H9 (cell line): ENCODE results near the gene PARVB. TPM values are rescaled to one million over a fixed set of nuclear protein-coding genes. Genes with fewer than 3 reads are reported as not detected.

Experiments used
- DNase-seq: peaks from one replicate; pipeline ENCODE4 v3.0.0-alpha.2; 2017
- H2AFZ ChIP-seq: one replicate; pipeline ENCODE4 v1.6.1; 2013; ENCODE audit warnings: mild to moderate bottlenecking, low read length, control low read depth, moderate library complexity
- H2AK5ac ChIP-seq: 2 replicates; pipeline ENCODE4 v1.6.1; 2013; ENCODE audit warnings: low read length, control low read depth, mixed read lengths; ENCODE audit not compliant: insufficient read length
- H2BK120ac ChIP-seq: one replicate; pipeline ENCODE4 v1.6.1; 2013; ENCODE audit warnings: low read depth, mild to moderate bottlenecking, low read length, control low read depth, inconsistent platforms; ENCODE audit not compliant: poor library complexity, severe bottlenecking
- H2BK12ac ChIP-seq: 2 replicates; pipeline ENCODE4 v1.6.1; 2013; ENCODE audit warnings: low read length, control low read depth, mixed read lengths, low read depth; ENCODE audit not compliant: insufficient read length
- H2BK15ac ChIP-seq: 2 replicates; pipeline ENCODE4 v1.6.1; 2013; ENCODE audit warnings: low read depth, low read length, control low read depth
- H2BK20ac ChIP-seq: one replicate; pipeline ENCODE4 v1.6.1; 2013; ENCODE audit warnings: low read depth, mild to moderate bottlenecking, low read length, control low read depth, inconsistent platforms; ENCODE audit not compliant: poor library complexity, severe bottlenecking
- H2BK5ac ChIP-seq: 2 replicates; pipeline ENCODE4 v1.6.1; 2013; ENCODE audit warnings: low read length, control low read depth, mixed read lengths; ENCODE audit not compliant: insufficient read length
- H3K14ac ChIP-seq: 2 replicates; pipeline ENCODE4 v1.6.1; 2013; ENCODE audit warnings: low read length, control low read depth; ENCODE audit not compliant: insufficient read depth
- H3K18ac ChIP-seq: 2 replicates; pipeline ENCODE4 v1.6.1; 2013; ENCODE audit warnings: low read depth, mild to moderate bottlenecking, mixed read lengths, low read length, control low read depth; ENCODE audit not compliant: insufficient read length
- H3K23ac ChIP-seq: 2 replicates; pipeline ENCODE4 v1.6.1; 2013; ENCODE audit warnings: low read length, control low read depth, mixed read lengths, low read depth; ENCODE audit not compliant: insufficient read length
- H3K23me2 ChIP-seq: 2 replicates; pipeline ENCODE4 v1.6.1; 2013; ENCODE audit warnings: low read depth, mild to moderate bottlenecking, mixed read lengths, low read length, control low read depth; ENCODE audit not compliant: insufficient read length, poor library complexity, severe bottlenecking
- H3K27ac ChIP-seq: 2 replicates; pipeline ENCODE4 v1.5.1; 2013; ENCODE audit warnings: low read length, control low read depth, mixed read lengths, low read depth; ENCODE audit not compliant: insufficient read length
- H3K27me3 ChIP-seq: 2 replicates; pipeline ENCODE4 v1.6.1; 2013; ENCODE audit warnings: low read length, control low read depth, inconsistent platforms; ENCODE audit not compliant: insufficient read depth
- H3K4ac ChIP-seq: 2 replicates; pipeline ENCODE4 v1.6.1; 2013; ENCODE audit warnings: low read depth, mild to moderate bottlenecking, control low read depth, inconsistent platforms, low read length, moderate library complexity
- H3K4me1 ChIP-seq: 2 replicates; pipeline ENCODE4 v1.6.1; 2013; ENCODE audit warnings: low read length, control low read depth, inconsistent platforms; ENCODE audit not compliant: insufficient read depth
- H3K4me2 ChIP-seq: 2 replicates; pipeline ENCODE4 v1.6.1; 2013; ENCODE audit warnings: low read length, control low read depth, mixed read lengths; ENCODE audit not compliant: insufficient read length, insufficient read depth
- H3K56ac ChIP-seq: 2 replicates; pipeline ENCODE4 v1.6.1; 2013; ENCODE audit warnings: low read depth, mild to moderate bottlenecking, mixed read lengths, low read length, control low read depth; ENCODE audit not compliant: insufficient read length
- H3K79me1 ChIP-seq: 2 replicates; pipeline ENCODE4 v1.6.1; 2013; ENCODE audit warnings: low read depth, mild to moderate bottlenecking, moderate library complexity, low read length, control low read depth, inconsistent platforms; ENCODE audit not compliant: insufficient read depth, poor library complexity, severe bottlenecking
- H3K79me2 ChIP-seq: 2 replicates; pipeline ENCODE4 v1.6.1; 2013; ENCODE audit warnings: low read length, control low read depth, inconsistent platforms; ENCODE audit not compliant: insufficient read depth
- H3K9ac ChIP-seq: 2 replicates; pipeline ENCODE4 v1.6.1; 2013; ENCODE audit warnings: low read length, control low read depth, mixed read lengths; ENCODE audit not compliant: insufficient read length; ENCODE audit errors: extremely low read depth
- H3K9me3 ChIP-seq: one replicate; pipeline ENCODE4 v1.6.1; 2013; ENCODE audit warnings: low read depth, low read length, inconsistent platforms; ENCODE audit not compliant: control insufficient read depth
- H3T11ph ChIP-seq: one replicate; pipeline ENCODE4 v1.6.1; 2013; ENCODE audit warnings: mild to moderate bottlenecking, low read length, control low read depth, inconsistent platforms
- H4K20me1 ChIP-seq: one replicate; pipeline ENCODE4 v1.6.1; 2013; ENCODE audit not compliant: control insufficient read depth, insufficient read length, insufficient read depth
- H4K5ac ChIP-seq: 2 replicates; pipeline ENCODE4 v1.6.1; 2013; ENCODE audit warnings: low read depth, mild to moderate bottlenecking, mixed read lengths, low read length, control low read depth; ENCODE audit not compliant: insufficient read length
- H4K8ac ChIP-seq: replicated peaks from 2 replicates; pipeline ENCODE4 v1.6.1; 2013; ENCODE audit warnings: low read length, control low read depth, mixed read lengths, low read depth; ENCODE audit not compliant: insufficient read length
- H4K91ac ChIP-seq: 2 replicates; pipeline ENCODE4 v1.6.1; 2013; ENCODE audit warnings: low read depth, mild to moderate bottlenecking, moderate library complexity, mixed read lengths, low read length, control low read depth; ENCODE audit not compliant: insufficient read length
- H3K27ac Mint-ChIP-seq, 3 experiments: 2 replicates in 2 of 3; 3 replicates in 1 of 3; pipeline ENCODE4 v1.8.0; 2020 to 2021; ENCODE audit warnings: mixed read lengths in 3 of 3, mild to moderate bottlenecking in 1 of 3, moderate library complexity in 1 of 3
- H3K27me3 Mint-ChIP-seq: 2 replicates; pipeline ENCODE4 v1.8.0; 2021; ENCODE audit warnings: low read depth, mild to moderate bottlenecking, moderate library complexity, mixed read lengths
- H3K36me3 Mint-ChIP-seq, 3 experiments: 2 replicates in 2 of 3; 3 replicates in 1 of 3; pipeline ENCODE4 v1.8.0; 2020 to 2021; ENCODE audit warnings: low read depth in 3 of 3, mixed read lengths in 3 of 3; ENCODE audit not compliant: insufficient read depth in 1 of 3
- H3K4me1 Mint-ChIP-seq, 2 experiments: 2 replicates each; pipeline ENCODE4 v1.8.0; 2020; ENCODE audit warnings: mixed read lengths in 2 of 2
- H3K4me3 Mint-ChIP-seq, 2 experiments: 2 replicates in 1 of 2; 3 replicates in 1 of 2; pipeline ENCODE4 v1.8.0; 2020 to 2021; ENCODE audit warnings: mild to moderate bottlenecking in 2 of 2, mixed read lengths in 2 of 2, moderate library complexity in 1 of 2
- H3K9me3 Mint-ChIP-seq, 2 experiments: 2 replicates in 1 of 2; 3 replicates in 1 of 2; pipeline ENCODE4 v1.8.0; 2020; ENCODE audit warnings: mild to moderate bottlenecking in 2 of 2, mixed read lengths in 2 of 2, moderate library complexity in 1 of 2
- WGBS: extraction: QIAGEN DNeasy Blood & Tissue Kit; methylation state at CpG from one replicate; pipeline ENCODE4 v1.1.7; 2013; ENCODE audit warnings: missing lambda C conversion rate, low lambda C conversion rate, mixed read lengths; ENCODE audit not compliant: insufficient read length; ENCODE audit errors: extremely low coverage; 5-methylcytosine and 5-hydroxymethylcytosine counted together
- total RNA-seq: library from RNA; stranded (reverse); gene quantifications from 2 replicates; pipeline ENCODE4 v1.2.1, GENCODE V29; 2021
- TF ChIP-seq, protein P1 (sequence below): fragments of 200-600 bp; sonication (generic); conservative IDR thresholded peaks from 3 replicates; pipeline ENCODE4 v1.8.0; 2021; ENCODE audit warnings: antibody characterized with exemption, mild to moderate bottlenecking

The PARVB gene
- total RNA-seq, 1 experiment from 2014 or later, result 15.6 TPM

DNA sequence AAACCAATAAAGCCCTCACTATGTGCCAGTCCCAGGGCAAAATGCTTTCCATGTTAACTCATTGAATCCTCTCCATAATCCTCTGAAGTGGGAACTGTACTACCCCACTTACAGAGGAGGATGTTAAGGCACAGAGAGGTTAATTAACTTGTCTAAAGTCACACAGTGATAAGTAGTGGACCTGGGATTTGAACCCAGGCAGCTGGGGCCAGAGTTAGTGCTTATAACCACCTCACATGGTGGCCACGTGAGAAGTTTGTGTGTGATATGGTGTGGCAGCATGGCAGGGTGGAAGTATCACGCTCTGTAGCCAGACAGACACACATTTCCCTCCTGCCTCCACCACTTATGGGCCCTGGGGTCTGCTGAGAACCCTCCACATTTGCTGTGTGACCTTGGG is 173.2 kb downstream of the PARVB start:
- Mint-ChIP-seq H3K36me3 (no peaks in the 10 kb centered on the region; a peak in 1 of 7 replicates), H3K9me3 (no peaks in the 10 kb centered on the region), H3K27me3 (peaks cover 10% of the 10 kb centered on the region), H3K27ac (no peak overlapping the region), H3K4me1 (peaks cover 3 to 21% of the 10 kb centered on the region in 2 experiments; a peak in 3 of 4 replicates), H3K4me3 (no peak overlapping the region)
- no peak overlapping the region for H2AK5ac ChIP-seq
- no peak overlapping the region for H4K5ac ChIP-seq
- H2AFZ ChIP-seq, result no peak overlapping the region
- no peaks in the 10 kb centered on the region for H3K9me3 ChIP-seq
- H3K4me1 ChIP-seq, result no peaks in the 10 kb centered on the region
- no peak overlapping the region for H2BK12ac ChIP-seq
- no peak overlapping the region for H3K27ac ChIP-seq
- no peaks in the 10 kb centered on the region for H3K79me1 ChIP-seq
- H4K91ac ChIP-seq, result no peak overlapping the region
- H2BK20ac ChIP-seq, result no peak overlapping the region
- H3K23me2 ChIP-seq, result no peaks in the 10 kb centered on the region
- H4K8ac ChIP-seq, result no peak overlapping the region
- H3K23ac ChIP-seq, result no peak overlapping the region
- H2BK120ac ChIP-seq, result no peak overlapping the region
- H3K27me3 ChIP-seq, result no peaks in the 10 kb centered on the region
- H3T11ph ChIP-seq, result no peak overlapping the region
- DNase-seq, result no peak
- no peak overlapping the region for H3K4me2 ChIP-seq
- H3K4ac ChIP-seq, result no peak overlapping the region
- no peaks in the 10 kb centered on the region for H3K79me2 ChIP-seq
- H2BK5ac ChIP-seq, result no peak overlapping the region
- no peak overlapping the region for H3K9ac ChIP-seq
- H2BK15ac ChIP-seq, result no peak overlapping the region
- TF ChIP-seq, protein P1, sequence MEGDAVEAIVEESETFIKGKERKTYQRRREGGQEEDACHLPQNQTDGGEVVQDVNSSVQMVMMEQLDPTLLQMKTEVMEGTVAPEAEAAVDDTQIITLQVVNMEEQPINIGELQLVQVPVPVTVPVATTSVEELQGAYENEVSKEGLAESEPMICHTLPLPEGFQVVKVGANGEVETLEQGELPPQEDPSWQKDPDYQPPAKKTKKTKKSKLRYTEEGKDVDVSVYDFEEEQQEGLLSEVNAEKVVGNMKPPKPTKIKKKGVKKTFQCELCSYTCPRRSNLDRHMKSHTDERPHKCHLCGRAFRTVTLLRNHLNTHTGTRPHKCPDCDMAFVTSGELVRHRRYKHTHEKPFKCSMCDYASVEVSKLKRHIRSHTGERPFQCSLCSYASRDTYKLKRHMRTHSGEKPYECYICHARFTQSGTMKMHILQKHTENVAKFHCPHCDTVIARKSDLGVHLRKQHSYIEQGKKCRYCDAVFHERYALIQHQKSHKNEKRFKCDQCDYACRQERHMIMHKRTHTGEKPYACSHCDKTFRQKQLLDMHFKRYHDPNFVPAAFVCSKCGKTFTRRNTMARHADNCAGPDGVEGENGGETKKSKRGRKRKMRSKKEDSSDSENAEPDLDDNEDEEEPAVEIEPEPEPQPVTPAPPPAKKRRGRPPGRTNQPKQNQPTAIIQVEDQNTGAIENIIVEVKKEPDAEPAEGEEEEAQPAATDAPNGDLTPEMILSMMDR, result no peak
- H3K18ac ChIP-seq, result no peak overlapping the region
- H3K56ac ChIP-seq, result no peak overlapping the region
- WGBS, result no CpG with 5 or more reads among the region's 2 CpGs
- no peak overlapping the region for H3K14ac ChIP-seq
- peaks cover 5% of the 10 kb centered on the region for H4K20me1 ChIP-seq
